SK-N-SH (cell line): Measurements from ENCODE around the gene ARSH. TPM values are rescaled to one million over a fixed set of nuclear protein-coding genes. Genes with fewer than 3 reads are reported as not detected.

ENCODE experiments used
- polyA plus RNA-seq, 3 experiments: library from polyadenylated mRNA; depleted of rRNA; stranded (reverse); fragments of >200 nt; gene quantifications; 2 replicates each; pipeline ENCODE4 v1.2.3, GENCODE V29; 2012
- small RNA-seq, 7 experiments: library from RNA; depleted of rRNA; stranded (forward); fragments of <200 nt; gene quantifications; one replicate each; pipeline ENCODE3, GENCODE V24; 2012

The ARSH gene
- polyA plus RNA-seq, 1 of the 3 experiments (the other 2 are of a cell fraction), result not detected

Small RNA genes lying within 50 kb of the gene (small RNA-seq; reads per million reads assigned to genes)
- gene RN7SL578P, result 0 to 17.0 (median 0) reads per million in 7 experiments

Other genes with a start within 250 kb of the ARSH start
- 1.6 and 1.8 TPM in 2 replicates for gene GYG2, start 177.6 kb upstream of the ARSH start, polyA plus RNA-seq (2012; rRNA removed)
- gene ARSD, start 77.2 kb upstream of the ARSH start, polyA plus RNA-seq (2012; rRNA removed), result 19.8 and 20.0 TPM in 2 replicates
- gene ARSF, start 34.9 kb downstream of the ARSH start, polyA plus RNA-seq (2012; rRNA removed), result not detected in 2 replicates